Dermis lymphatic vessel endothelial cell (primary cell): ENCODE data around the gene CBY3. TPM values are rescaled to one million over a fixed set of nuclear protein-coding genes. Genes with fewer than 3 reads are reported as not detected.

Experiments
- total RNA-seq: library from RNA; depleted of rRNA; stranded (reverse); fragments of >200 nt; gene quantifications from 2 replicates; pipeline ENCODE4 v1.2.1, GENCODE V29; 2014

The CBY3 gene
- total RNA-seq, result 0.09 and 0.43 TPM in 2 replicates

GRCh38 chr5:179680780-179681401 is at the start of gene CBY3:
TSS of gene CBY3 (minus strand) at chr5:179681034. CDS start at chr5:179680918, 116 bp downstream.

DNA sequence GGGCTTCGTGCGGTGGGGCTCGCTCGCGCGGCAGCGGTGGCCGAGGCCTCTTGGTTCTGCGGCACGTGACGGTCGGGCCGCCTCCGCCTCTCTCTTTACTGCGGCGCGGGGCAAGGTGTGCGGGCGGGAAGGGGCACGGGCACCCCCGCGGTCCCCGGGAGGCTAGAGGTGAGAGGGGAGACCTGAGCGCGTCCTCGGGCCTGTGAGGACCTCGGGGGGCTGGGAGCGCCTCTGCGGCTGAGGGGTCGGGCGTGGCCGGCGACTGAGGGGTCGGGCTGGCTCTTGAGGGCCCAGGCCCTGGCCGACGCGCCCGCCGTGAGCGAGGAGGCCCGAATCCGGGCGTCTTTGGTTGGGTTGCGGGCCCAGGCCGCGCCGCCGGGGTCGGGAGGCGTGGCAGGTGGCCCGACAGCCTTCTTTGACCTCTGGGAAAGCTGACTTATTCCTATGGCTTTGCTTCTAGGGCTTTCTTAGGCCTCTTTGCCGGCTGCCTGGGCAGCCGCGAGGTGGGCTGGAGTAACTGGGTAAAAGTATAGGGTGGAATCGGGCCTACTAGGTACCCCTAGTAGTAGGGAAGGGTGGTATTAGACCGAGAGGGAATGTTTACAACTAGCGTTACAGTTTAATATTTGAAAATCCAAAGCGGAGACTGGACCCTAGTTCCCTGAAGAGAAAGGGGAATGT is 18.2 kb upstream of the CBY3 start, which contains the start of gene CANX:
TSS of gene CANX (plus strand) at position 33 of the 681 bp plus-strand sequence. CDS start 6,715 bp downstream, outside the sequence.

Other genes with a start within 250 kb of the CBY3 start
- gene RUFY1, start 130.5 kb downstream of the CBY3 start, total RNA-seq, result 50.3 and 68.7 TPM in 2 replicates
- gene HNRNPH1, start 57.4 kb downstream of the CBY3 start, total RNA-seq, result 586 and 861 TPM in 2 replicates
- 897 and 1,028 TPM in 2 replicates for gene CANX, start 17.9 kb upstream of the CBY3 start, total RNA-seq
- 6.4 and 8.9 TPM in 2 replicates for gene MAML1, start 51.8 kb upstream of the CBY3 start, total RNA-seq
- gene LTC4S, start 113.0 kb upstream of the CBY3 start, total RNA-seq, result 0.33 and 0.52 TPM in 2 replicates
- gene MGAT4B, start 125.8 kb upstream of the CBY3 start, total RNA-seq, result 113 and 120 TPM in 2 replicates
- gene SQSTM1, start 139.9 kb upstream of the CBY3 start, total RNA-seq, result 486 and 597 TPM in 2 replicates
- 4.8 and 6.9 TPM in 2 replicates for gene MRNIP, start 177.8 kb upstream of the CBY3 start, total RNA-seq
- 51.0 and 71.4 TPM in 2 replicates for gene TBC1D9B, start 226.9 kb upstream of the CBY3 start, total RNA-seq